HT-29 (cell line): ENCODE data around the gene SULT1C4. TPM values are rescaled to one million over a fixed set of nuclear protein-coding genes. Genes with fewer than 3 reads are reported as not detected.

Experiments used
- DNase-seq: peaks from one replicate; pipeline ENCODE4 v3.0.0-alpha.2; 2015; ENCODE audit warnings: low spot score
- total RNA-seq: library from RNA; depleted of rRNA; stranded (reverse); fragments of >200 nt; shearing (Covaris generic); gene quantifications from 2 replicates; pipeline ENCODE4 v1.2.3, GENCODE V29; 2014

Gene SULT1C4
- total RNA-seq, 1 experiment from 2014 or later = not detected

DNA sequence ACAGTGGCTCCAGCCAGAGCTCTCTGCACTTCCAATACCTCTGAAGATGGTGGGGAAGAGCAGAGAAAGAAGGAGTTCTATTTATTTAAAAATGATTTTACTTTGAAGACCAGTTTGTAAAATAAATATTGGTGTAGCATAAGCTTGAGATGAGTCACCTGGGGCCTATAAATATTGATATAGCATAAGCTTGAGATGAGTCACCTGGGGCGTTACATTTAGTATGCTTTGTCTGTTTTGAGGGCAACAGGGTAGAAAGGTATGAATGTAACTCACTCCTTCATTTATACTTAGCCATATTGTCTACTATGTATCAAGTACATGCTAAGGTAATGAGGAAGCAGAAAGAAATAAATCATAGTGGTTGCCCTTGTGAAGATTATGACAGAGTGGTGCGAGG lies 7.7 kb upstream of the SULT1C4 start:
- peak; percentile 62 for DNase-seq

DNA sequence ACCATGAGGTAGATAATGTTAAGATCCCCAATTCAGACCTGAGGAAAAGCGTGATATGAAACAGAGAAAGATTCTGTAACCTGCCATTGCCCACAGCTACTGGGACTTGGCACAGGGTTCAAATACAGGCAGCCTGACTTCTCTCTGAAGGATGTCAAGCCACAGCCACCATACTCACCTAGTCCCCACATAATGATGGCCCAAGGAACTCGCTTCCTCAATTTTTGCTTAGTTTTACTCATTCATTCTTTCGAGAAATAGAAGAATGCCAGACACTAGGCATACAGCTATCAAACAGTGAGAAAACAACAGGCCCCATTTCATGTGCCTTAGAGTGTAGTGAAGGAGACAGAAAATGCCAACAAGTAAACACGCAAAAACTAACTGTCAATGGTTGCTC lies 980 bp upstream of the SULT1C4 start:
- no peak for DNase-seq

GRCh38 chr2:108377401-108377800 lies 353 bp upstream of the SULT1C4 start:
- no peak for DNase-seq

DNA sequence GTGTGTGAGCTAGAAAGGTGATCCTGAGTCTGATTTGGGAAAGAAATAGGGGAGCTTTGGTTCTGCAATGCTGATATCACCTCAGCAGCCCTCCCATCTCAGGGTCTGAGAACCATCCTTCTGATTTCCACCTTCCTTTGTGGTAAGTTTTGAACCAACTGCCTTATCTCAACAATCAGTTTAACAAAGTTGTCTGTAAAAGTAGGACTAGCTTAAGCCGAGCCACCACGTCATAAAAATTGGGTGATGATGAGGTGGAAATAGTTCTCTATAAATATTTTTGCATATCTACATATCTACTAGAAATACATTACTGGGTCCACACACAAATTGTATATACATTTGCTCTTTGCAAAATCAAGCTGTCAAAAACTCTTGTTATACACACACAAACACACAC lies 1.1 kb downstream of the SULT1C4 start:
- DNase-seq = no peak

- peak; percentile 40 for DNase-seq
Observed at GRCh38 chr2:108382196-108382595, 4.4 kb downstream of the SULT1C4 start.

DNA sequence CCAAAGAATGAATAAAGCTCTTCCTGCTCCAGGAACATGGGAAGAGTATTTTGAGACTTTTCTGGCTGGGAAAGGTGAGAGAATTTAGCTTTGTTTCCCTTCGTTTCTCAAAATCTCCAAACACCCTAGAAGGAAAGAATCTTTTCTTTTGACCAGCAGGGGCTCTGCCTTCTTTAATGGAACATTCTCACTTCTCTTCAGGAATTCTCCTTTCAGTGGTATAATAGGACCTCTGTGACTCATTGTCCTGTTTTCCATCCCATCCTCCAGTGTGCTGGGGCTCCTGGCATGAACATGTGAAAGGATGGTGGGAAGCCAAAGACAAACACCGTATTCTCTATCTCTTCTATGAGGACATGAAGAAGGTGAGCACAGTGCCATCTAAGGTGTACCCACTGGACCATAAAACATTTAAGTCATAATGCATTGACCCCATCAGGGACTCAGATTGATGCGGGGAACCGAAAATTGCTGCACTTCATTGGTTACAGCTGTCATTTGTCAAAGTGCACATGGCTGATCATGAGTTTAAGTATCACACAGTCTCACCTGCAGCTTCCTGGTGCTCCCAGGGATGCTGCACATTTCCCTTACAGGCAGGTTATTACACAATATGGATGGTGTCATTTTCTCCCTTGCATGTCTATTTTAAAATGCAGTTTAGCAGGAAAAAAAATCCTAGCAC lies 5.5 kb downstream of the SULT1C4 start:
- DNase-seq = no peak

- DNase-seq = no peak
Observed at GRCh38 chr2:108384662-108385393, 7.1 kb downstream of the SULT1C4 start.

DNA sequence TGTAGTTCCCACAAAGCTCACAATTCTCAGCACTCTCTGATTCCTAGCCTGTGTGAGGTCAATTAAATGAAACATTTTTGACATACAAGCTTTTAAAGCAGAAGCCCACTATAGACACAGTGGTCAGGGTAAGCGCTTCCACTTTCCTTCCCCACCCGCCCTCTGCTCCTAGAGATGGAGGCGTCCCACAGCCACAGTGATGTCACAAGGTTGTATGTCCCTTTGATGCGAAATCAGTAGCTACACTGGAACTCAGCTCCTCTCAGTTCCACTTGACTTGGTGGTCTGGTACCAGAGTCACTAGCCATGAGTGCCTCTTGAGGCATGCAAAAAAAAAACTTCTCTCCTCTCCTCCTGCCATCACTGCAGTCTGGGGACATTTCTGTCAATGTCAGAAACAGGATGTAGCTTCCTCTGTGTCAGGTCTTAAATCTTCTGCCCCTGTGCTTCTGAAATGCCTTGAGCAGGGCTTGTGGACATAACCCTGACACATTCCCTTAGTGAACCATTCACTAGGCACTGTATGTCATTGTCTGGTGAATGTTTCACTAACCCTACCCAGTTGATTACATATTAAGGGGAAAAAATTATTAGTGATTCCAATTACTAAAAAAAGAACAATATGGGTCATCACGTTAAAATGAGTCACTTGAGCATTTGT lies 7.8 kb downstream of the SULT1C4 start:
- peak; percentile 60 for DNase-seq

GRCh38 chr2:108388045-108388444 lies 10.3 kb downstream of the SULT1C4 start:
- no peak for DNase-seq

- no peak for DNase-seq
Observed at GRCh38 chr2:108390340-108390739, 12.6 kb downstream of the SULT1C4 start.

DNA sequence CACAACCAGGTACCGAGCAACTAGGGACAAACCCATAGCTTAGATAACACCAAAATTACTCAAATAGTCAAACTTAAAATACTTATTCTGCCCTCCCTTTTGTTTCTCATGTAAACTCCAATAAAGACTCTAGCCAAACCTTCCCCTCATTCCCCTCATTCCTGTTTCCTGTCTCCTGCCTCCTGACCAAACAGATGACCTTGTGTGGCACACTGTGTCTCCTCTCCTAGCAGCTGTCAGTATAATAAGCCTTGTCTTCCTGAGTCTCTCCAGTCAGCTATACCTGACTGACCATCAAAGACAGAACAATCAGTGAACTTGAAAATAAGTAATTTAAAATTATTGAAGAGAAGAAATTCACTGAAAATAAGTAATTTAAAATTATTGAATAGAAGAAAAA lies 14.3 kb downstream of the SULT1C4 start:
- no peak for DNase-seq

GRCh38 chr2:108393197-108393596 lies 15.4 kb downstream of the SULT1C4 start:
- no peak for DNase-seq

- no peak for DNase-seq
Observed at GRCh38 chr2:108395155-108395554, 17.4 kb downstream of the SULT1C4 start.

GRCh38 chr2:108396845-108397244 lies 19.1 kb downstream of the SULT1C4 start:
- DNase-seq = peak; percentile 34

- DNase-seq = no peak
Observed at GRCh38 chr2:108399479-108399878, 21.7 kb downstream of the SULT1C4 start.

DNA sequence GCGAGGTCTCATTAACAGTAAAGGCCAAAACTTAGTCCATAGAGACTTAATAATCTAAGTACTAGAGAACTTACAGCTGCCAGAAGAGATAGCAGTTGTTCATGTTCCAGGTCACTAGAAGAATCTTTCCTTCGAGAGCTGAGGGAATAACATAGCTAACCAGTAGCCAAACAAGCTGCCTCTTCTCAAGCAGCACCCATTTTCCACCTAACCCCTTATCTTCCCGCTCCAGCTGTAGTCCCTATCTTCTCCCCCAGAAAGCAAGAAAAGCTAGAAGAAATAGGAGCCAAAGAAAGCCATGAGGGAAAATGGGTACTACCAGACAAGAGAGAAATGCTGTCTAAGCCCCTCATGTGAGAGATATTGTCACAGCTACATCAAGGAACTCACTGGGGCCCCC lies 24.0 kb downstream of the SULT1C4 start:
- no peak for DNase-seq

DNA sequence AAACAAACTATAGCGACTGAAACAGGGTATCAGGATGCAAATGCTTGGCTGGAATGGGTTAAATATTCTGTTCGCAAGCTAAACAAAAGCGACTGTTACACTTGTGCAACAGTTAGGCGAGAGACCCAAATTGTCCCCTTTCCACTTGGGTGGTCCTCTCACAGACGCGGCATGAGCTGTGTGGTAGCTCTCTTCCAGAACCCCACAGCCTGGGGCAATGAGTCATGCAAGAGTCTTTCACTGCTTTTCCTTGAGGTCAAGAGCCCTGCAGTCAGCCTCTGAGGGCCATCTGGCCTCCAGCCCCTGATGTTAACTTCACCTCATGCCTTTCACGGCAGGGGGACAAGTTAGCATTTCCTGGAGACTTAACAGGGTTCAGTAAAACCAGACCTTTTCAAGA lies 25.7 kb downstream of the SULT1C4 start:
- DNase-seq = no peak

DNA sequence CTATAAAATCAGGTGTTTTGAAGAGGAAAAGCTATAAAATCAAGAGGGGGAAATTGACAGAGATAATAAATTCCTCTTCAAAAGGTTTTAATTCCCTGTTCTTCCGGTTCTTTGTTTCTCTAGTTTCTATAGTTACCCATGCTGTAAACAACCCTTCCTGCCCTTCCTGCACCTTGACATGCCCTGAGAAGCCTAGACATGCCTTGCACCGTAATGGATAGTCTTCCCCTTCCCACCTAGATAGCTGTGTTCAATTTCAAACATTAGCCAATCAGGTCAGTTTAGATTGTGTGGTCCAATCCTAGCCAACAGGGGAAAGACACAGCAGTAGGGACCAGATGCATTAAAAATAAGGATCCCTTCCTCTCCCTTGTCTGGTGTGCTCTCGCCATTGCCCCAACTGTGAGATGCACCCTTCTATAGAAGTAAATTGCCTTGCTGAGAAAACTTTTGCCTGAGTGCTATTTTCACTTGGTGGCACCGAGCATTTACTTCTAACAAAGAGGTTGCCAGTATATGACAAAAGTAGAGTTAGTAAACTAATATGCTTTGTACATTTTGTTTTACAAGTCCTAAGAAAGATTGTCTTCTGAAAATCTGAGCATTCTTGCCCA lies 27.1 kb downstream of the SULT1C4 start:
- DNase-seq = peak; percentile 16

DNA sequence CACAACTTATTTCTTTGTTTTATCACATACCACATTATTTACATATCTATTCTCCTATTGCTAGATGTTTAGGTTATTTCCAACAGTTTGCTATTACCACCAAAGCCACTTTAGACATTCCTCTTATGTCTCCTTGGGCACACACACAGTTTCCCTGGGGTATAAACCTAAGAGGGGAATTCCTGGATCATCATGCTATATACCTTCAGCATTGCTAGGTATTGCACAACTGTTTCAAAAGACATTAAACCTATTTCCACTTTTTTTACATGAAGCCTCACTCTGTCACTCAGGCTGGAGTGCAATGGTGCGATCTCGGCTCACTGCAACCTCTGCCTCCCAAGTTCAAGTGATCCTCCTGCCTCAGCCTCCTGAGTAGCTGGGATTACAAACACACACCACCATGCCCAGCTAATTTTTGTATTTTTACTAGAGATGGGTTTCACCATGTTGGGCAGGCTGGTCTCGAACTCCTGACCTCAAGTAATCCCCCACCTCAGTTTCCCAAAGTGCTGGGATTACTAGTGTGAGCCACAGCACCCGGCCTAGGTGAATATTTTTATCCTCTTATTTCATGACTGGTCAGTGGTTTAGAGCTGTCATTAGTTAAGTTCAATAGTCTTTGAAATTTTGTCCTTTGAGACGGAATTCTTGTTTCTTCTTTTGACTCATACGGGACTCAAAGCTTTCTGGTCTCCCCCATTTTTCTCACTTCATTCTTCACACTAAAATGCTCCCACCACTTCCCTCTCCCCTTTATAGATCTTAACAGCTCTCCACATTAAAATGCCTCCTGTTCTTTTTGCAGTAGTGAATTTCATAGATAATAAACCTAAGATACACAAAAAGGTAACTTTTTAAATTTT lies 30.3 kb downstream of the SULT1C4 start:
- DNase-seq = no peak

- no peak for DNase-seq
Observed at GRCh38 chr2:108409768-108410167, 32.0 kb downstream of the SULT1C4 start.

GRCh38 chr2:108412995-108413710 lies 35.4 kb downstream of the SULT1C4 start:
- DNase-seq = peak; percentile 9
